Measurements from ENCODE around the gene NR2F1. TPM values are rescaled to one million over a fixed set of nuclear protein-coding genes. Genes with fewer than 3 reads are reported as not detected.
A peak's percentile ranks its signal among the peaks of the same experiment; 100 is the strongest.

NR2F1 gene
- total RNA-seq, 1 experiment from 2014 or later: not detected

GRCh38 chr5:93610581-93611272 is 27.7 kb downstream of the NR2F1 start:
- no peaks in the 10 kb centered on the region for H3K27me3 Mint-ChIP-seq (ENCODE audit: low read depth)
- TF ChIP-seq, protein P1, sequence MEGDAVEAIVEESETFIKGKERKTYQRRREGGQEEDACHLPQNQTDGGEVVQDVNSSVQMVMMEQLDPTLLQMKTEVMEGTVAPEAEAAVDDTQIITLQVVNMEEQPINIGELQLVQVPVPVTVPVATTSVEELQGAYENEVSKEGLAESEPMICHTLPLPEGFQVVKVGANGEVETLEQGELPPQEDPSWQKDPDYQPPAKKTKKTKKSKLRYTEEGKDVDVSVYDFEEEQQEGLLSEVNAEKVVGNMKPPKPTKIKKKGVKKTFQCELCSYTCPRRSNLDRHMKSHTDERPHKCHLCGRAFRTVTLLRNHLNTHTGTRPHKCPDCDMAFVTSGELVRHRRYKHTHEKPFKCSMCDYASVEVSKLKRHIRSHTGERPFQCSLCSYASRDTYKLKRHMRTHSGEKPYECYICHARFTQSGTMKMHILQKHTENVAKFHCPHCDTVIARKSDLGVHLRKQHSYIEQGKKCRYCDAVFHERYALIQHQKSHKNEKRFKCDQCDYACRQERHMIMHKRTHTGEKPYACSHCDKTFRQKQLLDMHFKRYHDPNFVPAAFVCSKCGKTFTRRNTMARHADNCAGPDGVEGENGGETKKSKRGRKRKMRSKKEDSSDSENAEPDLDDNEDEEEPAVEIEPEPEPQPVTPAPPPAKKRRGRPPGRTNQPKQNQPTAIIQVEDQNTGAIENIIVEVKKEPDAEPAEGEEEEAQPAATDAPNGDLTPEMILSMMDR (conservative IDR thresholded peaks at IDR 0.05): no peak

More at GRCh38 chr5:93610581-93611272, 27.7 kb downstream of the NR2F1 start:
- Histone ChIP-seq H2BK5ac (ENCODE audit: insufficient read length, low read length) (no peak overlapping the region), H2BK20ac (ENCODE audit: low read depth, low read length, poor library complexity, severe bottlenecking) (no peak overlapping the region), H3K23me2 (ENCODE audit: insufficient read length, low read depth, low read length, poor library complexity, severe bottlenecking) (peaks cover 8% of the 10 kb centered on the region), H2BK120ac (ENCODE audit: low read depth, low read length, poor library complexity, severe bottlenecking) (no peak overlapping the region), H2AFZ (ENCODE audit: low read length) (no peak overlapping the region), H3K27ac (ENCODE audit: insufficient read length, low read depth, low read length) (no peak overlapping the region), H3K4ac (ENCODE audit: low read depth, low read length) (no peak overlapping the region), H3K79me1 (ENCODE audit: insufficient read depth, low read depth, low read length, poor library complexity, severe bottlenecking) (no peaks in the 10 kb centered on the region), H2AK5ac (ENCODE audit: insufficient read length, low read length) (no peak overlapping the region), H3K9me3 (ENCODE audit: control insufficient read depth, low read depth, low read length) (no peaks in the 10 kb centered on the region), H3K27me3 (ENCODE audit: insufficient read depth, low read length) (peaks cover 77% of the 10 kb centered on the region), H3K4me1 (ENCODE audit: insufficient read depth, low read length) (peaks cover 3% of the 10 kb centered on the region; the same call in 1 of the 2 replicates), H3K56ac (ENCODE audit: insufficient read length, low read depth, low read length) (no peak overlapping the region), H2BK15ac (ENCODE audit: low read depth, low read length) (no peak overlapping the region), H4K91ac (ENCODE audit: insufficient read length, low read depth, low read length) (no peak overlapping the region), H3K14ac (ENCODE audit: insufficient read depth, low read length) (no peak overlapping the region), H3K9ac (ENCODE audit: extremely low read depth, insufficient read length, low read length) (no peak overlapping the region), H4K5ac (ENCODE audit: insufficient read length, low read depth, low read length) (no peak overlapping the region), H3K23ac (ENCODE audit: insufficient read length, low read depth, low read length) (no peak overlapping the region), H3T11ph (ENCODE audit: low read length) (no peak overlapping the region), H4K20me1 (ENCODE audit: control insufficient read depth, insufficient read depth, insufficient read length) (no peaks in the 10 kb centered on the region), H4K8ac (replicated peaks; ENCODE audit: insufficient read length, low read depth, low read length) (no peak overlapping the region), H3K18ac (ENCODE audit: insufficient read length, low read depth, low read length) (no peak overlapping the region), H2BK12ac (ENCODE audit: insufficient read length, low read depth, low read length) (no peak overlapping the region), H3K79me2 (ENCODE audit: insufficient read depth, low read length) (no peaks in the 10 kb centered on the region), H3K4me2 (ENCODE audit: insufficient read depth, insufficient read length, low read length) (peak overlapping the region; percentile 5)
- no peak for DNase-seq
- Mint-ChIP-seq H3K4me1 (peaks cover 20 to 40% of the 10 kb centered on the region in 2 experiments), H3K27ac (no peak overlapping the region), H3K9me3 (peaks cover 0 to 13% of the 10 kb centered on the region in 2 experiments; a peak in 2 of 5 replicates), H3K36me3 (ENCODE audit: insufficient read depth in 1 of 3, low read depth in 3 of 3) (no peaks in the 10 kb centered on the region), H3K4me3 (peak overlapping the region in 1 of 2 experiments; percentile 58; a peak in 3 of 5 replicates)
- WGBS (ENCODE audit: extremely low coverage, insufficient read length, low lambda C conversion rate): no CpG with 5 or more reads among the region's 17 CpGs
